Measurements from ENCODE around the gene LRRC26. TPM values are rescaled to one million over a fixed set of nuclear protein-coding genes. Genes with fewer than 3 reads are reported as not detected.

The LRRC26 gene
- total RNA-seq, 2 experiments from 2014 or later: not detected

DNA sequence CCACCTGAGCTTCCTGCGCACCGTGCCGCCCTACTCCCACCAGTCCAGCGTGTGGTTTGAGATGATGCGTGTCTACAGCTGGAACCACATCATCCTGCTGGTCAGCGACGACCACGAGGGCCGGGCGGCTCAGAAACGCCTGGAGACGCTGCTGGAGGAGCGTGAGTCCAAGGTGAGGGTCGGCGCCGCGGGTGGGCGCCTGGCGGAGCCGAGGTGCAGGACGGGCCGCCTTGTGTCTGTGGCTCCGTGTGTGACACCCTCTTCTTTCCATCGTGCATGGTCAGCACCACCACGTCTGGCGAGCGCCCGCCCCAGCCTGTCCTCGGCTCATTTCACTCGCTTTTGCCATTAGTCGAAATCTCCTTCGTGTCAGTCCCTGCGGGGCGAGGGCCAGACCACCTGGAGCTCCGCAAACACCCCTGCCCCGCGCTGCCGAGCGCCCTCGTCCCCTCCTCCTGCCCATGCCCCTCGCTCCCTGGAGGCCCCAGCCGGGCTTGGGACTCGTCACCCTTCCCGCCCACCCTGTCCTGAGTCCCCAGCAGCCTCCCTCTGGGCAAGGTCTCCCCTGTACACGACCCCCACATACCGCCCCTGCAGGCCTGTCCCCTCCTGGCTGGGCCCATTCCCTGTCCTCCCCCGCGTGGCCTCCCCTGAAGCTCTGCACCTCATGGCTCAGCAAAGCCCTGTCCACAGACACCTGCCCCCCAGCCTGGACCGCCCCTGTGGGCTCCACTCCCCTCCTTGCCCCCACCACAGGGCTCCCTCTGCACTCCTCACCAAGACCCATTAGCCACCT lies 23.9 kb downstream of the LRRC26 start:
- CTCF ChIA-PET: no interaction called here
- no peak for DNase-seq
- H3K4me1 Mint-ChIP-seq (ENCODE audit: low read depth): no peaks in the 10 kb centered on the region

GRCh38 chr9:137143459-137143858 lies 26.4 kb downstream of the LRRC26 start:
- ChIA-PET CTCF (no interaction called here), POLR2A (interaction anchor here (1.2 kb wide), 1 partner anchor 14 kb away, joined by 3 read pairs; no protein-coding TSS in a partner anchor)
- Mint-ChIP-seq H3K27ac (no peak overlapping the region), H3K9me3 (no peaks in the 10 kb centered on the region), H3K4me3 (no peak overlapping the region), H3K27me3 (peaks cover 38% of the 10 kb centered on the region), H3K4me1 (ENCODE audit: low read depth) (peaks cover 3% of the 10 kb centered on the region), H3K36me3 (ENCODE audit: low read depth) (no peaks in the 10 kb centered on the region)
- TF ChIP-seq CTCF (IDR thresholded peaks at IDR 0.05): no peak
- DNase-seq: no peak
- intact Hi-C loops (cut with micrococcal nuclease): no loop called here
- ATAC-seq: no peak

More for the DNA sequence above, 23.9 kb downstream of the LRRC26 start:
- Mint-ChIP-seq H3K27ac (no peak overlapping the region), H3K27me3 (peaks cover 19% of the 10 kb centered on the region), H3K36me3 (ENCODE audit: low read depth) (no peaks in the 10 kb centered on the region), H3K4me3 (no peak overlapping the region), H3K9me3 (no peaks in the 10 kb centered on the region)
- no peak for TF ChIP-seq CTCF (IDR thresholded peaks at IDR 0.05)
- POLR2A ChIA-PET: interaction anchor here (0.7 to 0.9 kb wide), 2 partner anchors 16 to 49 kb away, joined by 3 to 4 read pairs; no protein-coding TSS in a partner anchor
- intact Hi-C loops (cut with micrococcal nuclease): no loop called here
- no peak for ATAC-seq

GRCh38 chr9:137141976-137142936 lies 27.6 kb downstream of the LRRC26 start:
- CTCF ChIA-PET: no interaction called here
- intact Hi-C loops (cut with micrococcal nuclease): no loop called here
- no peak for DNase-seq
- Mint-ChIP-seq H3K9me3 (no peaks in the 10 kb centered on the region), H3K36me3 (ENCODE audit: low read depth) (no peaks in the 10 kb centered on the region), H3K27me3 (peaks cover 49% of the 10 kb centered on the region), H3K4me3 (no peak overlapping the region), H3K4me1 (ENCODE audit: low read depth) (peaks cover 5% of the 10 kb centered on the region), H3K27ac (no peak overlapping the region)
- POLR2A ChIA-PET: no interaction called here
- no peak for ATAC-seq
- TF ChIP-seq CTCF (IDR thresholded peaks at IDR 0.05): no peak

GRCh38 chr9:137141050-137141810 lies 28.6 kb downstream of the LRRC26 start:
- H3K27me3 Mint-ChIP-seq: peaks cover 52% of the 10 kb centered on the region
- H3K4me3 Mint-ChIP-seq: no peak overlapping the region
- CTCF ChIA-PET: interaction anchor here (1.0 kb wide), 1 partner anchor 95 kb away, joined by 3 read pairs; no protein-coding TSS in a partner anchor
- TF ChIP-seq CTCF (IDR thresholded peaks at IDR 0.05): no peak
- intact Hi-C loops (cut with micrococcal nuclease): no loop called here
- POLR2A ChIA-PET: interaction anchor here (0.6 kb wide), 1 partner anchor 12 kb away, joined by 3 read pairs; no protein-coding TSS in a partner anchor
- DNase-seq (no peak), ATAC-seq (no peak)
- no peaks in the 10 kb centered on the region for H3K36me3 Mint-ChIP-seq (ENCODE audit: low read depth)
- H3K27ac Mint-ChIP-seq: no peak overlapping the region
- H3K9me3 Mint-ChIP-seq: no peaks in the 10 kb centered on the region
- peaks cover 5% of the 10 kb centered on the region for H3K4me1 Mint-ChIP-seq (ENCODE audit: low read depth)

Measured in activated CD8-positive, alpha-beta T cell treated with anti-CD3 and anti-CD28 coated beads for 36 hours (primary cell).